Tibial nerve (tissue), 4 donors: Measurements from ENCODE around the gene EXOG. TPM values are rescaled to one million over a fixed set of nuclear protein-coding genes. Genes with fewer than 3 reads are reported as not detected.

Experiments used
- DNase-seq, 2 donors: peaks; one replicate each; pipeline ENCODE4 v3.0.0-alpha.2; 2019; ENCODE audit warnings: low spot score in 2 of 2
- H3K27ac ChIP-seq, 4 donors: fragments of 200-600 bp; sonication (generic) in 3 of 4; one replicate each; pipeline ENCODE4 v1.5.1; 2017 to 2019; ENCODE audit warnings: mild to moderate bottlenecking in 1 of 4
- H3K27me3 ChIP-seq, 2 donors: fragments of 200-600 bp; sonication (generic) in 1 of 2; one replicate each; pipeline versions ENCODE4 v1.5.1 to v1.6.0; 2017 to 2019
- H3K36me3 ChIP-seq, 3 donors: fragments of 200-600 bp; sonication (generic); one replicate each; pipeline ENCODE4 v1.5.1; 2018 to 2019
- H3K4me1 ChIP-seq, 4 donors: fragments of 200-600 bp; sonication (generic) in 3 of 4; one replicate each; pipeline ENCODE4 v1.5.1; 2017 to 2019
- H3K4me3 ChIP-seq, 4 donors: fragments of 200-600 bp; sonication (generic) in 3 of 4; one replicate each; pipeline ENCODE4 v1.5.1; 2017 to 2019; ENCODE audit warnings: mild to moderate bottlenecking in 1 of 4, moderate library complexity in 1 of 4
- H3K9me3 ChIP-seq, 4 donors: fragments of 200-600 bp; sonication (generic) in 3 of 4; one replicate each; pipeline ENCODE4 v1.5.1; 2017 to 2019
- EP300 ChIP-seq, 2 donors: sonication (generic); formaldehyde crosslinking; IDR thresholded peaks; one replicate each; pipeline ENCODE4 v1.6.1; 2017; ENCODE audit warnings: antibody characterized with exemption in 2 of 2, mild to moderate bottlenecking in 1 of 2
- POLR2A ChIP-seq, 2 donors: fragments of 450-650 bp; IDR thresholded peaks; one replicate each; pipeline ENCODE4 v1.6.1; 2017; ENCODE audit warnings: antibody characterized with exemption in 2 of 2, mild to moderate bottlenecking in 2 of 2, moderate library complexity in 2 of 2
- WGBS, 2 donors: methylation state at CpG; one replicate each; pipeline ENCODE4 v1.1.5; 2018; 5-methylcytosine and 5-hydroxymethylcytosine counted together
- total RNA-seq, 4 donors: library from RNA; depleted of rRNA; stranded (reverse); fragments of >200 nt; gene quantifications; one replicate each; pipeline ENCODE4 v1.1.0, GENCODE V29; 2016
- TF ChIP-seq, protein P1 (sequence below), 5 experiments: fragments of 200-600 bp in 3 of 5; fragments of 450-650 bp in 2 of 5; sonication (generic) in 3 of 5; IDR thresholded peaks; one replicate each; pipeline ENCODE4 v1.5.1; 2016 to 2019; ENCODE audit warnings: antibody characterized with exemption in 5 of 5, mild to moderate bottlenecking in 3 of 5, moderate library complexity in 2 of 5

Gene EXOG
- total RNA-seq, 4 donors from 2014 or later = 9.9 to 21.9 (median 20.9) TPM

DNA sequence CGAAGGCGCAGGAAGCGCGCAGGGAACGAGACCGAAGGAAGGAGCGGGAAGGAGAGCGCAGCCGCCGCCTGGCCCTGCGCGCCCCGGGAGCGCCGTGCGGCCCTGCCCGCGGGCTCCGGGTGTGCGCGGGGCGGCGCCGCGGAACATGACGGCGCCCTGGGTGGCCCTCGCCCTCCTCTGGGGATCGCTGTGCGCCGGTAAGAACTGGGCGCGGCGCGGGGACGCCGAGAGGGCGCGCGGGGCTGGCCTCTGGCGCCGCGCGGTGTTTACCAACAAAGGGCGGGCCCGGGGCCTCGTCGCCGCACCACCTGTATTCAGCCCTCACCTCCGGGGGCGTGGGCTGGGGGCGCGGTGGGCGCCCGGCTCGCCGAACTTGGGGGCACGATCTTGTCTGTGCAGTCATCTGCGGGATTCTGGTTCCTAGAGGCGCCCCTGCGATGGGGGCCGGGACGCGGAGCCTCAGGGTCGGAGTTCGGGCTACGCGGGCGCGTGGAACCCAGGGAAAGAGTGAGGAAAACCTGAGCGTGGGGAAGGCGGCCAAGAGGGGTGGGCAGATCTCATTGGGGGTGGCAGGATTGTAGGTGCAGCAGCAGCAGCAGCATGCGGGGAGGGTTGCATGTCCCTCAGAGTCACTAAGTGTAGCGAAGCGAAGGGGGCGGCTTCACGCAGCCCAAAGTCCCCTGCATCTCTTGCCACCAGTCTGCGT, 41.8 kb upstream of the EXOG start:
- Histone ChIP-seq H3K4me3 (peak overlapping the region; percentile 78 to 97 (median 89)), H3K9me3 (no peaks in the 10 kb centered on the region), H3K27me3 (no peaks in the 10 kb centered on the region), H3K27ac (peak overlapping the region; percentile 81 to 95 (median 85)), H3K36me3 (no peaks in the 10 kb centered on the region), H3K4me1 (peaks cover 0 to 48% (median 19%) of the 10 kb centered on the region in 4 donors)
- 1% methylated on average over 43 to 62 of the region's 78 CpGs for WGBS, 2 donors
- DNase-seq = no peak
- no peak for TF ChIP-seq EP300 (IDR thresholded peaks at IDR 0.05)
- TF ChIP-seq, protein P1, sequence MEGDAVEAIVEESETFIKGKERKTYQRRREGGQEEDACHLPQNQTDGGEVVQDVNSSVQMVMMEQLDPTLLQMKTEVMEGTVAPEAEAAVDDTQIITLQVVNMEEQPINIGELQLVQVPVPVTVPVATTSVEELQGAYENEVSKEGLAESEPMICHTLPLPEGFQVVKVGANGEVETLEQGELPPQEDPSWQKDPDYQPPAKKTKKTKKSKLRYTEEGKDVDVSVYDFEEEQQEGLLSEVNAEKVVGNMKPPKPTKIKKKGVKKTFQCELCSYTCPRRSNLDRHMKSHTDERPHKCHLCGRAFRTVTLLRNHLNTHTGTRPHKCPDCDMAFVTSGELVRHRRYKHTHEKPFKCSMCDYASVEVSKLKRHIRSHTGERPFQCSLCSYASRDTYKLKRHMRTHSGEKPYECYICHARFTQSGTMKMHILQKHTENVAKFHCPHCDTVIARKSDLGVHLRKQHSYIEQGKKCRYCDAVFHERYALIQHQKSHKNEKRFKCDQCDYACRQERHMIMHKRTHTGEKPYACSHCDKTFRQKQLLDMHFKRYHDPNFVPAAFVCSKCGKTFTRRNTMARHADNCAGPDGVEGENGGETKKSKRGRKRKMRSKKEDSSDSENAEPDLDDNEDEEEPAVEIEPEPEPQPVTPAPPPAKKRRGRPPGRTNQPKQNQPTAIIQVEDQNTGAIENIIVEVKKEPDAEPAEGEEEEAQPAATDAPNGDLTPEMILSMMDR (IDR thresholded peaks at IDR 0.05) = no peak
- peak in 1 of 2 donors; percentile 31 for TF ChIP-seq POLR2A (IDR thresholded peaks at IDR 0.05)

DNA sequence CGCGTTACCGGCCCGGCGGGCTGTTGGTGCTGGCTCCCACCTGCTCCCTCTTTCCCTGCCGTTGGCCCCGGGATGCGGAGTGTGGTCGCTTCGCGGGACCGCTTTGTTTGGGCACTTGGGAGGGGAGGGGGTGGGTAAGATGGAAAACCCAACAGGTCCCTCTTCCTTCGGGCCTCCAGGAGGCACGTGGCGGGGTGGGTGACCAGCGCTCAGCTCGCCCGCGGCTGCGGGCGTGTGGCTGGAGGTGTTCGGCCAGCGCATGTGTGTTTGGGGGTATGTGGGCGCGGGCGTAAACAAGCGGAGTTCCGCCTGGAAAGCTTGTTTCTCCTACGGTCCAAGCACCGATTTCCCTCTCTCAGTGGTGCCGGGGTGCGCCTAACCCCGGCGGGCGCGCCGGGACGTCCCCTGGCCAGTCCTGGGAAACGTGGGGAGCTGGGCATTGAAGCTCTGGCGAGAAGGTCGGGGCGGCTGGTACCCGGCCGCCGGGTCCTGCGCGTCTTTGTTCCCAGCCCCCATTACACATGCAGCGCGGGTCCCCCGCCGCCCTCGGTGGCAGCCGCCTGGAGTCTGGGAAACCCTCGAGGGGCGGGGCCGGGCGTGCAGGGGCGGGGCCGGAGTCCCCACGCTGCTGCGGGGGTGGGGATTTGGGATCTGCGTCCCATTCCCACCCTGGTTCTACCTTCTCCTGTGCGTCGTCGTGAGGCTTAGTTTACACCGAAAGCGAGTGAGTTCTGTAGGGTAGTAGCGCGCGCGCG, 41.1 kb upstream of the EXOG start:
- TF ChIP-seq POLR2A (IDR thresholded peaks at IDR 0.05) = no peak
- TF ChIP-seq EP300 (IDR thresholded peaks at IDR 0.05) = peak in 1 of 2 donors; percentile 58
- TF ChIP-seq, protein P1 (IDR thresholded peaks at IDR 0.05) = no peak
- peak; percentile 57 to 64 for DNase-seq
- Histone ChIP-seq H3K36me3 (no peaks in the 10 kb centered on the region), H3K9me3 (no peaks in the 10 kb centered on the region), H3K4me3 (peak overlapping the region; percentile 78 to 97 (median 89)), H3K27ac (peak overlapping the region; percentile 81 to 95 (median 85)), H3K27me3 (no peaks in the 10 kb centered on the region), H3K4me1 (peaks cover 0 to 55% (median 26%) of the 10 kb centered on the region in 4 donors)
- WGBS, 2 donors = 1% methylated on average over 10 to 58 of the region's 72 CpGs

DNA sequence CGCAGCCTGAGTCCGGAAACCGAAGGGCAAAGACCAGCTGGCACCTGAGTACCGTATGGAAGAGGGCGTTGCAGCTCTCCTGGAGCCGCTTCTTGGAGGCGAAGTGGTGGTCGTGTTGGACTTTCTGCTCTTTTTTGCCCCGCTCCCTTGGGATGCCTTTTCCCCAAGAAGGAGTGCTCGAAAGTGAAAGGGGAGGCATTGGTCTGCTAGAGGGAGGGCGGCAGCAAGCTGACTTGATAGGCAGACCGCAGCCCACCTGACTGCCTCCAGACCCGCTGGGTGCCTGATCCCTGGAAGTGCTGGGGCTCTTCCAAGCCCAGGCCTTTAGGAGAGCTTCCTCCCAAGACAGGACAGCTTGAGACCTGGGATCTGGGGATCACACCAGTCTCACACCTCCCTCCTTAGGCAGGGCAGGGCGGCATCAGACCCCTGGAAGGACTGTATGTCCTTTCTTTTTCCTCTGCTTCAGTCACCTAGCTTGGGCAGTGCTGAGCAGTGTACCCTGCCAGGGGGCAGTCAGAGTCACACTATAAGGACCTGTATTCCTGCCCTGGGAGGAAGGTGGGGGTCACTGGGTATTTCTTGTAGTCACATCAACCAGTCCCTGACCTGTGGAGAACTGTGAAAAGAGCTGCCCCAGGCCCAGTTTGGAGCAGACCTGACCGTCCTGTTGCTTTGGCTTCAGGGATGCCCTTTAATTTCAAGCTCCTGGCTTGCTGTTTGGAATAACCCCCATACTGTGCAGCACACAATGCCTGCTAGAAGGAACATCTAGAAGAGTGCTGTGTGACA, 40.3 kb upstream of the EXOG start:
- peak overlapping the region in 3 of 4 donors; percentile 84 to 95 (median 86) for H3K27ac ChIP-seq
- DNase-seq = no peak

DNA sequence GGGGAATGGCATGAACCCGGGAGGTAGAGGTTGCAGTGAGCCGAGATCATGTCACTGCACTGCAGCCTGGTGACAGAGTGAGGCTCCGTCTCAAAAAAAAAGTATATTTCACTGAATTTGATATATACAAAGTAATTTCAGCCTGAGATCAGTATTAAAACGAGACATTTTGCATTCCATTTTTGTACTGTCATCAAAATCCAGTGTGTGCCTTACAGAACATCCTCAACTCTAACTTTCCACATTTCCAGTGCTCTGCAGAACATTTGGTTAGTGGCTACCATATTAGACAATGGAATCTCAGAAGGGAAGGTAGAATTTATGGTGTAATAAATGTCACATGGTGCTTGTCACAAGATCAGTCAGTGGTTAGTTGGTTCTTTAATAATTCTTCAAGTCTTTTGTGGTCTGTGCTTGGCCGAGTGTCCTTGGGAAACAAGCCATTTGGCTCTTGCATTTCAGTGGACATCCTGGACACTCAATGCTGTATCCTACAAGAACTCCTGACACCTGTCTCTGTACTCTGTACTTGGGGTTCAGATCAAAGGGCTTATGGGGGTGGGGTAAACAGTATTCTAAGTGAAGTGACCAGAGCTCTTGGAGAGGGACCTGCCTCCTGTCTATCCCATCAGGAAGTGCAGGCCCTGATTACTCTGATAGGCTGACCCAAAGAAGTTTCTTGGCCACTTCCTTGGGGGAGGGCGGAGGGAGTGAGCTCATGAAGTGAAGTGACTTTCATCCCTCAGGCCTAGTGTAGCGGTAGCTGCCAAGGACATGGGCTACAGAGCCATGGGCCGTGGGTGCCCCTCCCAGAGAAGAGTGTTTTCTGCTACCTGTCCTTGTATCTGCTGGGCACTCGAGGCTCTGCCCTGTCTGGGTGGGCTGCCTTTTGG, 38.8 kb upstream of the EXOG start:
- Histone ChIP-seq H3K36me3 (no peaks in the 10 kb centered on the region), H3K4me1 (peaks cover 0 to 72% (median 30%) of the 10 kb centered on the region in 4 donors), H3K27me3 (no peaks in the 10 kb centered on the region), H3K9me3 (no peaks in the 10 kb centered on the region), H3K4me3 (no peak overlapping the region), H3K27ac (no peak overlapping the region)
- no peak for DNase-seq
- 82 to 84% methylated on average over 8 to 9 of the region's 9 CpGs for WGBS, 2 donors
- TF ChIP-seq, protein P1 (IDR thresholded peaks at IDR 0.05) = no peak
- TF ChIP-seq POLR2A (IDR thresholded peaks at IDR 0.05) (no peak), EP300 (IDR thresholded peaks at IDR 0.05) (no peak)

More for the DNA sequence above, 40.3 kb upstream of the EXOG start:
- TF ChIP-seq, protein P1 (IDR thresholded peaks at IDR 0.05) = no peak
- Histone ChIP-seq H3K4me1 (peaks cover 0 to 63% (median 30%) of the 10 kb centered on the region in 4 donors), H3K4me3 (peak overlapping the region; percentile 78 to 97 (median 89)), H3K27me3 (no peaks in the 10 kb centered on the region), H3K36me3 (no peaks in the 10 kb centered on the region), H3K9me3 (no peaks in the 10 kb centered on the region)
- 12% methylated on average over 15 of the region's 15 CpGs for WGBS, 2 donors
